Measurements from ENCODE around the gene TMPRSS15. TPM values are rescaled to one million over a fixed set of nuclear protein-coding genes. Genes with fewer than 3 reads are reported as not detected.

The TMPRSS15 gene
- total RNA-seq, 1 donor from 2014 or later = not detected

DNA sequence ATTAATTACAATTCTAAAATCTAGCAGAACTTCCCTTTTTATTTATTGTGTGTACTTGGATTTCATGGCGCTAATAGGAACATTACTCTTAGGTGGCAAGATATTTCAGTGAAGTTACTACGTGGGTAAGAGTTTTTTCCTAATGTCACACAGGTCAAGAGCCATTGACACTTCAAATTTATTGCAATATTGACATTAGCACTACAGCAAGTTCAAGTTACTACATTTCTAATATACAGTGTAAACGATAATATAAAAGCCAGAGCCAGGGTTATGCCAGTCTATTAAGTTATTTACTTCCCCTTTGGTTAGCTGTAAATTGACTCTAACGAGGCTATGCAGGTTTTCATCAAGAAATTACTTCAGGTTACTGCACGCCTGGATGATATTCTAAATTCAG lies 129.2 kb downstream of the TMPRSS15 start:
- H3K4me3 Mint-ChIP-seq (ENCODE audit: unreplicated experiment) = no peak overlapping the region
- Histone ChIP-seq H2AFZ (ENCODE audit: low read depth, low read length) (no peak overlapping the region), H3K27me3 (ENCODE audit: insufficient read depth, low read length) (no peaks in the 10 kb centered on the region), H4K20me1 (ENCODE audit: insufficient read depth, low read length) (no peaks in the 10 kb centered on the region), H3K27ac (ENCODE audit: low read depth, low read length) (no peak overlapping the region), H3K4me2 (ENCODE audit: low read length) (no peak overlapping the region), H3K79me2 (ENCODE audit: insufficient read depth, low read length) (no peaks in the 10 kb centered on the region), H3K9ac (ENCODE audit: low read length) (no peak overlapping the region), H3K9me3 (ENCODE audit: insufficient read depth, low read depth, low read length) (no peaks in the 10 kb centered on the region), H3K36me3 (ENCODE audit: insufficient read depth, low read length) (no peaks in the 10 kb centered on the region), H3K4me3 (ENCODE audit: insufficient read depth, low read depth, low read length) (no peak overlapping the region), H3K4me1 (ENCODE audit: insufficient read depth, low read length) (no peaks in the 10 kb centered on the region)
- H3K36me3 Mint-ChIP-seq (ENCODE audit: low read depth, unreplicated experiment) = no peaks in the 10 kb centered on the region
- FAIRE-seq (no peak), DNase-seq (ENCODE audit: low read depth) (no peak)
- no peak for TF ChIP-seq EZH2 (IDR thresholded peaks at IDR 0.05; ENCODE audit: insufficient read depth, low read length)
- TF ChIP-seq, protein P1, sequence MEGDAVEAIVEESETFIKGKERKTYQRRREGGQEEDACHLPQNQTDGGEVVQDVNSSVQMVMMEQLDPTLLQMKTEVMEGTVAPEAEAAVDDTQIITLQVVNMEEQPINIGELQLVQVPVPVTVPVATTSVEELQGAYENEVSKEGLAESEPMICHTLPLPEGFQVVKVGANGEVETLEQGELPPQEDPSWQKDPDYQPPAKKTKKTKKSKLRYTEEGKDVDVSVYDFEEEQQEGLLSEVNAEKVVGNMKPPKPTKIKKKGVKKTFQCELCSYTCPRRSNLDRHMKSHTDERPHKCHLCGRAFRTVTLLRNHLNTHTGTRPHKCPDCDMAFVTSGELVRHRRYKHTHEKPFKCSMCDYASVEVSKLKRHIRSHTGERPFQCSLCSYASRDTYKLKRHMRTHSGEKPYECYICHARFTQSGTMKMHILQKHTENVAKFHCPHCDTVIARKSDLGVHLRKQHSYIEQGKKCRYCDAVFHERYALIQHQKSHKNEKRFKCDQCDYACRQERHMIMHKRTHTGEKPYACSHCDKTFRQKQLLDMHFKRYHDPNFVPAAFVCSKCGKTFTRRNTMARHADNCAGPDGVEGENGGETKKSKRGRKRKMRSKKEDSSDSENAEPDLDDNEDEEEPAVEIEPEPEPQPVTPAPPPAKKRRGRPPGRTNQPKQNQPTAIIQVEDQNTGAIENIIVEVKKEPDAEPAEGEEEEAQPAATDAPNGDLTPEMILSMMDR (IDR thresholded peaks at IDR 0.05; ENCODE audit: insufficient read depth, low read depth, low read length) = no peak
- no peaks in the 10 kb centered on the region for H3K9me3 Mint-ChIP-seq (ENCODE audit: unreplicated experiment)
- peaks cover 2% of the 10 kb centered on the region for H3K27me3 Mint-ChIP-seq (ENCODE audit: low read depth, unreplicated experiment)
- no peak overlapping the region for H3K27ac Mint-ChIP-seq (ENCODE audit: unreplicated experiment)
- no peaks in the 10 kb centered on the region for H3K4me1 Mint-ChIP-seq (ENCODE audit: low read depth, unreplicated experiment)

DNA sequence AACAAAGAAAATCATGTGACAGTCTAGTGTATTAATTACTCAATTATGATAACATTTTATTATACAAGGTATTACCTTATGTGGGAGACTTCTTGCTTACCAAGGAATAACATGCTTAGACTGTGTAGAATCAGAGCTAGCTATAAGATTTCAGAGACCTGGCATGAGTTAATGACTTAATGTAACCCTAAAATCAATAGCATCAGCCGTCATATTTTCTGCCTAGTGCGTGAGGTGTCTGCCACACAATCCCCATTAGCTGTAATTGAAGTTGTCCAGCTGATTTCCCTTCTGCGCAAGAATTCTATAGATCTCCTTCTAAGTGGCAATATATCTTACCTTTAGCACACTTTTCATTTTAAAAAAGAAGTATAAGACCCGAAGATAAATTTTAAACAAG lies 130.2 kb downstream of the TMPRSS15 start:
- Mint-ChIP-seq H3K27me3 (ENCODE audit: low read depth, unreplicated experiment) (peaks cover 2% of the 10 kb centered on the region), H3K4me1 (ENCODE audit: low read depth, unreplicated experiment) (no peaks in the 10 kb centered on the region), H3K9me3 (ENCODE audit: unreplicated experiment) (peaks cover 3% of the 10 kb centered on the region), H3K4me3 (ENCODE audit: unreplicated experiment) (no peak overlapping the region), H3K27ac (ENCODE audit: unreplicated experiment) (no peak overlapping the region), H3K36me3 (ENCODE audit: low read depth, unreplicated experiment) (no peaks in the 10 kb centered on the region)
- no peaks in the 10 kb centered on the region for H3K27me3 ChIP-seq (ENCODE audit: insufficient read depth, low read length)
- H3K4me2 ChIP-seq (ENCODE audit: low read length) = no peak overlapping the region
- no peak overlapping the region for H3K4me3 ChIP-seq (ENCODE audit: insufficient read depth, low read depth, low read length)
- no peaks in the 10 kb centered on the region for H3K4me1 ChIP-seq (ENCODE audit: insufficient read depth, low read length)
- H4K20me1 ChIP-seq (ENCODE audit: insufficient read depth, low read length) = no peaks in the 10 kb centered on the region
- H2AFZ ChIP-seq (ENCODE audit: low read depth, low read length) = no peak overlapping the region
- no peak for FAIRE-seq
- DNase-seq (ENCODE audit: low read depth) = no peak
- H3K27ac ChIP-seq (ENCODE audit: low read depth, low read length) = no peak overlapping the region
- no peaks in the 10 kb centered on the region for H3K36me3 ChIP-seq (ENCODE audit: insufficient read depth, low read length)
- H3K9me3 ChIP-seq (ENCODE audit: insufficient read depth, low read depth, low read length) = no peaks in the 10 kb centered on the region
- no peak overlapping the region for H3K9ac ChIP-seq (ENCODE audit: low read length)
- no peak for TF ChIP-seq EZH2 (IDR thresholded peaks at IDR 0.05; ENCODE audit: insufficient read depth, low read length)
- TF ChIP-seq, protein P1 (IDR thresholded peaks at IDR 0.05; ENCODE audit: insufficient read depth, low read depth, low read length) = no peak
- no peaks in the 10 kb centered on the region for H3K79me2 ChIP-seq (ENCODE audit: insufficient read depth, low read length)

DNA sequence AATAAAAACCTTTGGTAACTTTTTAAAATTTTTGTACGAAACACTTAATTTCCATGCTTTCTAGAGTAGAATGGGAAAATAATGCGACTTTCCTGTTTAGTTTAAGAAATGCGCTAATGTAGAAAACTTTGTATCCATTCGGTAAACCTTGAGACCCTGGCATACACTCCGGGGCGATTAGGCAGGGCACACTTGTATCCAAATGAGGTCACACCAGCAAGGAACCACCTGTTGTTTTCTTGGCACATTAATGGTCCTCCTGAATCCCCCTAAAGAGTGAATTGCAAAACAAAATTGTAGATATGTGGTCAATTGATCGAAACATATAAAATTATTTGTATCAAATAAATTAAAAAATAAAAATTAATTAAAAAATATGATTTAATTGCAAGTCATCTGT lies 133.7 kb downstream of the TMPRSS15 start:
- Mint-ChIP-seq H3K9me3 (ENCODE audit: unreplicated experiment) (peaks cover 4% of the 10 kb centered on the region), H3K27me3 (ENCODE audit: low read depth, unreplicated experiment) (no peaks in the 10 kb centered on the region), H3K27ac (ENCODE audit: unreplicated experiment) (no peak overlapping the region), H3K36me3 (ENCODE audit: low read depth, unreplicated experiment) (no peaks in the 10 kb centered on the region), H3K4me3 (ENCODE audit: unreplicated experiment) (no peak overlapping the region), H3K4me1 (ENCODE audit: low read depth, unreplicated experiment) (no peaks in the 10 kb centered on the region)
- Histone ChIP-seq H3K79me2 (ENCODE audit: insufficient read depth, low read length) (no peaks in the 10 kb centered on the region), H3K27ac (ENCODE audit: low read depth, low read length) (no peak overlapping the region), H3K27me3 (ENCODE audit: insufficient read depth, low read length) (no peaks in the 10 kb centered on the region), H3K4me3 (ENCODE audit: insufficient read depth, low read depth, low read length) (no peak overlapping the region), H2AFZ (ENCODE audit: low read depth, low read length) (no peak overlapping the region), H3K4me2 (ENCODE audit: low read length) (no peak overlapping the region), H3K9me3 (ENCODE audit: insufficient read depth, low read depth, low read length) (no peaks in the 10 kb centered on the region), H4K20me1 (ENCODE audit: insufficient read depth, low read length) (no peaks in the 10 kb centered on the region), H3K9ac (ENCODE audit: low read length) (no peak overlapping the region), H3K4me1 (ENCODE audit: insufficient read depth, low read length) (no peaks in the 10 kb centered on the region), H3K36me3 (ENCODE audit: insufficient read depth, low read length) (no peaks in the 10 kb centered on the region)
- no peak for DNase-seq (ENCODE audit: low read depth)
- no peak for FAIRE-seq
- TF ChIP-seq EZH2 (IDR thresholded peaks at IDR 0.05; ENCODE audit: insufficient read depth, low read length) = no peak
- TF ChIP-seq, protein P1 (IDR thresholded peaks at IDR 0.05; ENCODE audit: insufficient read depth, low read depth, low read length) = no peak
